ENCODE data around the gene B4GALNT1. TPM values are rescaled to one million over a fixed set of nuclear protein-coding genes. Genes with fewer than 3 reads are reported as not detected.

Gene B4GALNT1
- total RNA-seq, 2 experiments from 2014 or later = 1.2 to 3.1 TPM

DNA sequence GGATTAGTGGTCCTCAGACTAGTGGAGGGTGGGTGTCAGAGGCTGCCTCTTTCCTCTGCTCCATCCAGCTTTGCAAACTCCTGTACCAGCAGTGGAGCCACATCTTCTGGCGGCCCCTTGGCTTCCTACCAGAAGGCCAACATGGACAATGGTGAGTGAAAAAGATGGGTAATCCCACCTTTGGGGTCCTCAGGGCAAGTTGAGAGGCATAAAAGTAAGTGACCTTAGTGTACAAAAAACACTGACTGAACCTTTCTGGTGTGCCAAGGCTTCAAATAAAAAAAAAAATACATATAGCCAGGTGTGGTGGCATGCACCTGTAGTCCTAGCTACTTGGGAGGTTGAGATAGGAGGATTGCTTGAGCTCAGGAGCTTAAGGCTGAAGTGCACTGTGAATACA is 51.2 kb downstream of the B4GALNT1 start:
- no peak for TF ChIP-seq EZH2phosphoT487 (IDR thresholded peaks at IDR 0.05; ENCODE audit: borderline replicate concordance, low read depth, low read length)
- TF ChIP-seq, protein P1, sequence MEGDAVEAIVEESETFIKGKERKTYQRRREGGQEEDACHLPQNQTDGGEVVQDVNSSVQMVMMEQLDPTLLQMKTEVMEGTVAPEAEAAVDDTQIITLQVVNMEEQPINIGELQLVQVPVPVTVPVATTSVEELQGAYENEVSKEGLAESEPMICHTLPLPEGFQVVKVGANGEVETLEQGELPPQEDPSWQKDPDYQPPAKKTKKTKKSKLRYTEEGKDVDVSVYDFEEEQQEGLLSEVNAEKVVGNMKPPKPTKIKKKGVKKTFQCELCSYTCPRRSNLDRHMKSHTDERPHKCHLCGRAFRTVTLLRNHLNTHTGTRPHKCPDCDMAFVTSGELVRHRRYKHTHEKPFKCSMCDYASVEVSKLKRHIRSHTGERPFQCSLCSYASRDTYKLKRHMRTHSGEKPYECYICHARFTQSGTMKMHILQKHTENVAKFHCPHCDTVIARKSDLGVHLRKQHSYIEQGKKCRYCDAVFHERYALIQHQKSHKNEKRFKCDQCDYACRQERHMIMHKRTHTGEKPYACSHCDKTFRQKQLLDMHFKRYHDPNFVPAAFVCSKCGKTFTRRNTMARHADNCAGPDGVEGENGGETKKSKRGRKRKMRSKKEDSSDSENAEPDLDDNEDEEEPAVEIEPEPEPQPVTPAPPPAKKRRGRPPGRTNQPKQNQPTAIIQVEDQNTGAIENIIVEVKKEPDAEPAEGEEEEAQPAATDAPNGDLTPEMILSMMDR (conservative IDR thresholded peaks at IDR 0.05; ENCODE audit: low read length) = no peak
- no peak overlapping the region for H2AFZ ChIP-seq (ENCODE audit: low read length)
- H3K4me3 ChIP-seq (ENCODE audit: low read depth, low read length, poor library complexity, severe bottlenecking) = no peak overlapping the region
- H3K9me3 ChIP-seq (ENCODE audit: low read length) = no peaks in the 10 kb centered on the region
- no peak overlapping the region for H3K4me2 ChIP-seq (ENCODE audit: low read length)
- H3K79me2 ChIP-seq (ENCODE audit: insufficient read depth, low read depth, low read length) = no peaks in the 10 kb centered on the region
- no peak for DNase-seq (ENCODE audit: low spot score)
- ChIA-PET CTCF (ENCODE audit: unreplicated experiment) (interaction anchor here (1.3 kb wide), 1 partner anchor 52 kb away, joined by 5 read pairs; the partner anchor contains the start of gene B4GALNT1), POLR2A (interaction anchor here (0.6 to 1.4 kb wide), 3 partner anchors 9 to 268 kb away, joined by 3 to 4 read pairs (median 3); partner anchors contain the start of gene PIP4K2C)
- BruUV-seq (replicated peaks) = no TSS peak
- no peak overlapping the region for H3K27ac ChIP-seq (ENCODE audit: low read depth, low read length, poor library complexity, severe bottlenecking)
- no peaks in the 10 kb centered on the region for H3K36me3 ChIP-seq (ENCODE audit: insufficient read depth, low read length)
- no peaks in the 10 kb centered on the region for H4K20me1 ChIP-seq (ENCODE audit: insufficient read depth, low read length)
- no peaks in the 10 kb centered on the region for H3K4me1 ChIP-seq (ENCODE audit: insufficient read depth, low read length, poor library complexity, severe bottlenecking)
- intact Hi-C loops (cut with micrococcal nuclease; ENCODE audit: unreplicated experiment) = loop anchor here (2.0 kb wide), 1 partner anchor 33 kb away; no protein-coding TSS in a partner anchor
- no peaks in the 10 kb centered on the region for H3K9me2 ChIP-seq (ENCODE audit: insufficient read depth, low read length)

DNA sequence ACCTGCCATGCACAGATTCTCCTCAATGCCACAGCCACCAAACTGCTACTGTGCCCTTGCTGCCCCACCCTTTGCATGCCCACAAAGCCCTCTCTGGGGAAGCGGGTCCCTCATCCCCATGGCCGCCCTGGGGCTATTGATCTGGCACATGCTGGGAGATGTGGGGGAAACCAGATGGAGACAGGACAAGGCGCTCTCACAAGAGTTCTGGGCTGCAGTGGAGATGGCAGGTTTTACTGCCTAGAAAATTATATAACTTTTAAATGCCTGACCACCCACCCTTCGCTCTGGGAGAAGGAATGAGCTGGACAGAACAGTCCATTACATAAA is 52.6 kb downstream of the B4GALNT1 start:
- Histone ChIP-seq H3K9me2 (ENCODE audit: insufficient read depth, low read length) (no peaks in the 10 kb centered on the region), H3K4me1 (ENCODE audit: insufficient read depth, low read length, poor library complexity, severe bottlenecking) (no peaks in the 10 kb centered on the region), H2AFZ (ENCODE audit: low read length) (no peak overlapping the region), H3K9me3 (ENCODE audit: low read length) (no peaks in the 10 kb centered on the region), H3K36me3 (ENCODE audit: insufficient read depth, low read length) (no peaks in the 10 kb centered on the region), H4K20me1 (ENCODE audit: insufficient read depth, low read length) (no peaks in the 10 kb centered on the region), H3K27ac (ENCODE audit: low read depth, low read length, poor library complexity, severe bottlenecking) (no peak overlapping the region), H3K4me2 (ENCODE audit: low read length) (no peak overlapping the region), H3K4me3 (ENCODE audit: low read depth, low read length, poor library complexity, severe bottlenecking) (no peak overlapping the region), H3K79me2 (ENCODE audit: insufficient read depth, low read depth, low read length) (no peaks in the 10 kb centered on the region)
- intact Hi-C loops (cut with micrococcal nuclease; ENCODE audit: unreplicated experiment) = no loop called here
- ChIA-PET CTCF (ENCODE audit: unreplicated experiment) (no interaction called here), POLR2A (interaction anchor here (0.8 to 1.7 kb wide), 2 partner anchors 9 to 34 kb away, joined by 3 to 4 read pairs; no protein-coding TSS in a partner anchor)
- BruUV-seq (replicated peaks) = no TSS peak
- TF ChIP-seq, protein P1 (conservative IDR thresholded peaks at IDR 0.05; ENCODE audit: low read length) = no peak
- TF ChIP-seq EZH2phosphoT487 (IDR thresholded peaks at IDR 0.05; ENCODE audit: borderline replicate concordance, low read depth, low read length) = no peak
- DNase-seq (ENCODE audit: low spot score) = no peak

DNA sequence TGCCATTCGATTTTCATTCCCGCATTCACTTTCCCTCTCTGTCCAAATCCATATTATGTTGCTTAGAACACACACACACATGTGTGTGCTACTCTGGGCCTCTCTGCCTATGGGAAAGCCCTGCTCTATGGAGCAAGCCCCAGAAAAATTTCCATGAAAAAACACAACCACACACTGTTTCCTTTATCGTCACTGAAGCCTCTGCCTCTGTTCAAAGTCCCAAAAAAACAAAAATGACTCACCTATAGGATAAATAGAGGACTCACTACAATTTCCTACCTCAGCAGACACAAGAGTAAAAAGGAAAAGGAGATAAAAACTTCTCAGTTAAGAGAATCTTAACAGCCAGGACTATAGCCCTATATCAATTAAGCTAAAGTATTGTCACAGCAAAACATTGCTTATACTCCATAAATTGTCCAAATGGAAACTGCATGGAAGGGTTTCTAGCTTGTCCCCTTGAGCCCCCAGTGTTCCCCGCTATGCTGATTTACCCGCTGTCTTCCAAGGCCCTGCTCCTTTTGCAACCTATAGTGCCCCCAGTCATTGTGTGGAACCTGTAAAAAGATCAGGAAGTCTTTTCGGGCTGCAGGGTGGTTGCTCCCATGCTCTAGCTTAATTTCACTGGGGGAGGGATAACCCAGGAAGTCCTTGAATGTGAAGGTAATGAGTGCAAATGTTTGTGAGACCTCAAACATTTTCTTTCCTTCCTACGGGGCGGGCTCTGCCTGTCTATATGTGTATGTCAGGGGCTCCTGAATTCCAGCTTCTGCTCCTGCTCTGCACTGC is 53.1 kb downstream of the B4GALNT1 start:
- no peaks in the 10 kb centered on the region for H4K20me1 ChIP-seq (ENCODE audit: insufficient read depth, low read length)
- POLR2A ChIA-PET = interaction anchor here (0.8 to 1.7 kb wide), 2 partner anchors 9 to 34 kb away, joined by 3 to 4 read pairs; no protein-coding TSS in a partner anchor
- no peak overlapping the region for H2AFZ ChIP-seq (ENCODE audit: low read length)
- H3K79me2 ChIP-seq (ENCODE audit: insufficient read depth, low read depth, low read length) = no peaks in the 10 kb centered on the region
- no peaks in the 10 kb centered on the region for H3K9me2 ChIP-seq (ENCODE audit: insufficient read depth, low read length)
- CTCF ChIA-PET (ENCODE audit: unreplicated experiment) = no interaction called here
- H3K4me3 ChIP-seq (ENCODE audit: low read depth, low read length, poor library complexity, severe bottlenecking) = no peak overlapping the region
- TF ChIP-seq, protein P1 (conservative IDR thresholded peaks at IDR 0.05; ENCODE audit: low read length) = no peak
- TF ChIP-seq EZH2phosphoT487 (IDR thresholded peaks at IDR 0.05; ENCODE audit: borderline replicate concordance, low read depth, low read length) = no peak
- no peak overlapping the region for H3K27ac ChIP-seq (ENCODE audit: low read depth, low read length, poor library complexity, severe bottlenecking)
- BruUV-seq (replicated peaks) = no TSS peak
- no peak overlapping the region for H3K4me2 ChIP-seq (ENCODE audit: low read length)
- intact Hi-C loops (cut with micrococcal nuclease; ENCODE audit: unreplicated experiment) = no loop called here
- H3K9me3 ChIP-seq (ENCODE audit: low read length) = no peaks in the 10 kb centered on the region
- H3K4me1 ChIP-seq (ENCODE audit: insufficient read depth, low read length, poor library complexity, severe bottlenecking) = no peaks in the 10 kb centered on the region
- no peaks in the 10 kb centered on the region for H3K36me3 ChIP-seq (ENCODE audit: insufficient read depth, low read length)
- no peak for DNase-seq (ENCODE audit: low spot score)
